OCI-M2 (cell line): ENCODE measurements around the gene THBS4.

ENCODE experiments used
- DNase-seq: peaks from one replicate; lab custom pipeline; 2025; ENCODE audit not compliant: unreplicated experiment; lab: John Stamatoyannopoulos, UW

THBS4 gene

GRCh38 chr5:80043187-80043586 lies 8.0 kb downstream of the THBS4 start:
- no peak for DNase-seq

- DNase-seq: no peak
These were observed 13.1 kb downstream of the THBS4 start for GRCh38 chr5:80048084-80048780.

- no peak for DNase-seq
These were observed 17.3 kb downstream of the THBS4 start for GRCh38 chr5:80052464-80052863.

GRCh38 chr5:80054682-80055081 lies 19.5 kb downstream of the THBS4 start:
- DNase-seq: no peak

DNA sequence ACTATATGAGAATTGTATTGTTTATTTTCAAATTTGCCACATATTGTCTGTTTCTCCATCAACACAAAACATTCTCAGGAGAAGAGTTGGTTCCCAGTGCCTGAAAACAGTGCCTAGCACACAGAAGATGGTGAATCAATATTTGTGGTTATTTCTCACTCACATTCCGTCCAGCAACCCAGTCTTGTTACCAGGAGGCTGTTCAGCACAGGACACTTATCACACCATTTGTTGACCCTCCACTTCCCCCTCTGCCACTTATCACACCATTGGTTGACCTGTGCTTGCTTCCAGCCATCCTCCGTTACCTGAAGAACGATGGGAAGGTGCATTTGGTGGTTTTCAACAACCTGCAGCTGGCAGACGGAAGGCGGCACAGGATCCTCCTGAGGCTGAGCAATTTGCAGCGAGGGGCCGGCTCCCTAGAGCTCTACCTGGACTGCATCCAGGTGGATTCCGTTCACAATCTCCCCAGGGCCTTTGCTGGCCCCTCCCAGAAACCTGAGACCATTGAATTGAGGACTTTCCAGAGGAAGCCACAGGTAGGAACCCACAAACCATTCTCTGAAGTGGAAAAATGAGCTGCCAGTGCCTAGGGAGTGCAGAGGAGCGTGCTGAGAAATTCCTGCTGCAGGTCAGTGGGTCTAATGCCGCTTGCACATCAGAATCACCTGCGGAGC lies 20.5 kb downstream of the THBS4 start:
- DNase-seq: no peak

DNA sequence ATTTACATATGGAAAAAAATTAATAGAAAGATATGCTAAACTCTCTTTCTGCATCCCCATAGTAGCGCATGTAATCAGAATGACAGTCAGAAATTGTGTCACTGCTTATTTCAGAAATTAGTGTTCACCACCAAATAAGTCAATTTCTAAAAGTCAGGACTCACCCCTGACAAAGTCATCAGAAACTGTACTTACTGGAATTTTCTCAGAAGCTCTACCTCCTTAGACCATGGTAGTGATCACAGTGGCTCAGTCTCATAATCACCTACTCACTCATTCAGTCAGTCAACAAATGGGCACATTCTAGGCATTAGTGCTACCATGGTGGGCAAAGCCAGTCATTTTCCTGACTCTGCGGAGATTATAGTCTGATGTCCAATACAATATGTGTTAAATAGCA lies 22.0 kb downstream of the THBS4 start:
- DNase-seq: no peak

DNA sequence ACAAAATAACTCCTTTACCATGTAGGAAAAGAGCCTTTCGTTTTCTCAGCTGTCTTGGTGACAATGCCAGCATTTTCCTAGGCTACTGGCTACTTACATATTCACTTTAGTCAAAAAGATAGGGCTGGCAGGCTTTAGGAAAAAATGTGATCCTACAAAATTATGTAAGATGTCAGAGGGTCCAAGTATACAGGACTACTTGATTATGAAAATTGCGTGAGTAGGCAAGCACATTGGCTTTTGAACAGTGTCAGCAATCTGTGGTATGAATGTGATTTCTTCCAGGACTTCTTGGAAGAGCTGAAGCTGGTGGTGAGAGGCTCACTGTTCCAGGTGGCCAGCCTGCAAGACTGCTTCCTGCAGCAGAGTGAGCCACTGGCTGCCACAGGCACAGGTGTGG lies 22.8 kb downstream of the THBS4 start:
- no peak for DNase-seq

GRCh38 chr5:80059354-80059980 lies 24.3 kb downstream of the THBS4 start:
- DNase-seq: no peak

GRCh38 chr5:80060966-80061365 lies 25.8 kb downstream of the THBS4 start:
- no peak for DNase-seq

GRCh38 chr5:80061547-80061946 lies 26.4 kb downstream of the THBS4 start:
- no peak for DNase-seq

- no peak for DNase-seq
These were observed 29.0 kb downstream of the THBS4 start for GRCh38 chr5:80064124-80064523.

DNA sequence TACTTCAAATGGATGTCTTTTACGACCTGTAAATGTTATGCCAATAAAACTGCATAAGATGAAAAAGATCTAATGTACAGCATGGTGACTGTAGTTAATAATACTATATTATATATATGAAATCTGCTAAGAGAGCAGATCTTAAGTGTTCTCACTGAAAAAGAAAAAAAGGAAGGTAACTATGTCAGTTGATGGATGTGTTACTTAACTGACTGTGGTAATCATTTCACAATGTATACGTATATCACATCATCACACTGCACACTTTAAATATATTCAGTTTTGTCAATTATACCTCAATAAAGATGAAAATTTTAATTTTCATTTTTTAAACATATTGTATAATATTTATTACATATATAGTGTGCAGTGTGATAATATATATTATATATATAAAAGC lies 31.9 kb downstream of the THBS4 start:
- DNase-seq: no peak

DNA sequence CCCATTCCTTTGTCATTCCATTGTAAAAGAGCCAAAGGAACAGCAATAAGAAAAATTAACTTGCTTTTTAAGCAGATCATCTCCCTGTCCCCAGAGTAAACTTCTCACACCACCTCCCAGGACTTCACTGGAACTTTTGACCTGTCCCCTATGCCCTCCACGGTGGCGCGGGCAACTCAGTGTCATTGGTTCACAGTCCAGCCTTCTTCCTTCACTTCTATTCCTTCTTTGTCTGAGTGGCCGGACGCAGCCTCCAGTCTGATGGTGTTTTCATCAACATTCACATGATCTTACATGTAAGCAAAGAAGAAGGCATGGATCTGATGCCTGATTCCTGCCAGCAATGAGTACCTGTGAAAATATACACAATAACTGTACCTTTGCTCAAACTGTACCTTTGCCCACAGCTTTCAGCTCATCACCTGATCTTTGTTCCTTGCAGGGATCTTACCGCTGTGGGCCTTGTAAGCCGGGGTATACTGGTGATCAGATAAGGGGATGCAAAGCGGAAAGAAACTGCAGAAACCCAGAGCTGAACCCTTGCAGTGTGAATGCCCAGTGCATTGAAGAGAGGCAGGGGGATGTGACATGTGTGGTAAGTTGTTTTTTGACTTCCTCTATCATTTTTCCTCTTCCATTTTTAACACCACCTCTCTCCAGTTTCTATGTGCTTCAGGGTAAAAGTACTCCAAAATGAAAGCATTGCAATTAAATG lies 32.5 kb downstream of the THBS4 start:
- no peak for DNase-seq

DNA sequence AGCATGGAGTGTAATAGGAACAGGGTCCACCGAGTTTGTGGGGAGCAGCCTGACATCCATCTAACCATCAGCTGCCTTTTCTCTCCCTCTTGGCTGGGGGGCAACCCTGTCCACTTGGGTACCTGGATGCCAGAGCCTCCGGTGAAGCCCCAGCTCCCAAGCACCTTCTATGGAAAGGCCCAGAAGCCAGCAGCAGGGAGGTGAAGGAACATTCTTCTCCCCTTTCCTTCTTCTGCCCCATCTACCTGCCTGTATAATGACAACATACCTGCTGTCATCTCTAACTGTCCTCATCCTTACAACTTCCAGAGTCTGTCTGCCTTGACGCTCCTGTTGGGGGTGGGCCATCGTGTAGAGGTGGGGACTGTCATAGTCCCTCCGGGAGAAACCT lies 33.1 kb downstream of the THBS4 start:
- no peak for DNase-seq

GRCh38 chr5:80068775-80069174 lies 33.6 kb downstream of the THBS4 start:
- no peak for DNase-seq

- DNase-seq: no peak
These were observed 34.2 kb downstream of the THBS4 start for GRCh38 chr5:80069251-80069800.

- DNase-seq: no peak
These were observed 34.8 kb downstream of the THBS4 start for GRCh38 chr5:80069918-80070318.

DNA sequence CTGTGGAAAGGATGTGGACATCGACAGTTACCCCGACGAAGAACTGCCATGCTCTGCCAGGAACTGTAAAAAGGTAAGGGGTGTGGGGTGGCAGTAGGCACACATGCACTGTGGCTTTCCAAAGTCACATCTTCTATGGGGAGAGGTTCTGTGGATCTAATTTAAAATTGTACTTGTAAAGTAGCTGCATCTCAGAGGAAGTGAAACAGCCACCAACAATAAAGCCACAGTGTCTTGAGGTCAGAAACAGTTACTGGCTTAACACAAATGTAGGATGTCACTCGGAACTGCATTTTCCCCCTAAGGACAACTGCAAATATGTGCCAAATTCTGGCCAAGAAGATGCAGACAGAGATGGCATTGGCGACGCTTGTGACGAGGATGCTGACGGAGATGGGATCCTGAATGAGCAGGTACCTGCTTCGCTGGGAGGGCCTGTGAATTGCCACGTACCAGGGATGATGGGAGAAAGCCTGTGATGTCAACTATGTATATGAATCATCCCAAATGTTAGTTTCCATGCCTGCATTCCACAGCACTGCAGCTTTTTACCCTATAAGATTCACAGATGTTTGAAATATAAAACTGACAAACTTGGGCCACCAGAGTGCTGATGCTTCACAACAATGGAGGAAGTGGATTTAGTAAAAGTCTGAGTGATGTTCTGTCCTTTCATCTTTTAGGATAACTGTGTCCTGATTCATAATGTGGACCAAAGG lies 35.3 kb downstream of the THBS4 start:
- no peak for DNase-seq

- DNase-seq: no peak
These were observed 36.4 kb downstream of the THBS4 start for GRCh38 chr5:80071510-80072021.
